Loucy (cell line): Measurements from ENCODE around the gene CHST9.

Experiments used
- CTCF ChIP-seq: fragments of 200-600 bp; sonication (generic); conservative IDR thresholded peaks from 2 replicates; pipeline ENCODE4 v1.5.1; 2014; ENCODE audit warnings: mild to moderate bottlenecking, antibody characterized with exemption, low read length
- EZH2phosphoT487 ChIP-seq: fragments of 200-600 bp; IDR thresholded peaks from 2 replicates; pipeline ENCODE4 v1.6.1; 2018; ENCODE audit warnings: antibody characterized with exemption, mild to moderate bottlenecking, moderate library complexity, borderline replicate concordance

GRCh38 chr18:27054926-27055325 lies 130.2 kb downstream of the CHST9 start:
- no peak for TF ChIP-seq CTCF
- TF ChIP-seq EZH2phosphoT487, result no peak
